SK-N-DZ (cell line): ENCODE results near the gene SNRPD3.
"Not testable (repeated sequence)": the region's sequence is repeated elsewhere in the genome, so short reads cannot be mapped to it uniquely, and the experiment has no call there.

Experiments
- DNase-seq: peaks from one replicate; pipeline ENCODE4 v3.0.0-alpha.2; 2015; ENCODE audit warnings: low spot score

Gene SNRPD3

DNA sequence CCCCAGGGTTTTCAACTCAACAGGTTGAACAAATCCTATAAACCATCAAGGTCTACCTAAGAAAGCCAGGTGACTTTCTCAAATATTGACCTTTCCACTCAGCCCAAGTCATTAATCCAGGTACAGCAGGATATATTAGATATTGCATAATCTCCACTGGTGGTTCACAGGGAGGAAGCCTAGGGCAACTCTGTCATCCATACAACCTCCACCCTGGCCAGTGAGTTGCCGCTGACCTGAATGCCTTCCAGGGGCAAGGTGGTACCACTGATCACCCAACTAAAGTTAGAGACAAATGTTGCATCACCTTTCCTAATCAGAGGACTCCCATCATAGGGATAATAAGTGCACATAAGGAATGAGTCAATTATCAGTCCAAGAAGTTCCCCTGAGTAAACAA lies 23.7 kb upstream of the SNRPD3 start:
- no peak for DNase-seq

DNA sequence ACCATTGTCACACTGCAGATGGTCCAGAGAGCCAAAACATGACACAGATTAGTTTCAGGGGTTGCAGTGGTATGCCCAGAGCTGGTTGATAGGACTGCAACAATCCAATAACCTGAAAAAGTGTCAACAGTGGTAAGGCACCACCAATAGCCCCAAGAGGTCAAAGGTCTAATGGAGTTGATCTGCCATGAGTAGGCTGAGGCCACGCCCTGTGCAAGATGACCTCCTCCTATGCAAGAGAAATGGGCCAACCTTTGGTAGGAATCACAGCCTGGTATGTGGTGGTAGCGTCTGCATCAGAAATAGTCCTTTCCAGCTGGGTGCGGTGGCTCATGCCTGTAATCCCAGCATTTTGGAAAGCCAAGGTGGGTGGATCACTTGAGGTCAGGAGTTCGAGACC lies 20.5 kb upstream of the SNRPD3 start:
- DNase-seq = no peak

DNA sequence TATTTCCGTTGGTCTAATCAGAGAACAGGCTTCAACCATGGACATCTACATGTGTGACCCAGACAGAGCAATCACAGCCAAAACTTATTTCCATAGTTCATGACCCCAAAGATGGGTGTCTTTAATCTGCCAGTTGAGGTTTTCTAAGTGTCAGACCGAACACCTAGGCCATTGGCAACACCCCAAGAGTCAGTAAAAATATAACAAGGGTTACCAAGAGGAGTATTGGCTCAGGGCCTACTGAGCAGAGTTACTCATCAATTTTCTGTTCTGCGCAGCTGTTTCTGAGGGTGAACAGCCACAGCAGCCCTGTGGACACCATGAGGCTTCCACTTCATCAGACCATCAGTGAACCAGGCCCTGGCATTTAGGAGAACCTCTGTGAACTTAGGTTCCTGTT lies 19.7 kb upstream of the SNRPD3 start:
- DNase-seq = no peak

DNA sequence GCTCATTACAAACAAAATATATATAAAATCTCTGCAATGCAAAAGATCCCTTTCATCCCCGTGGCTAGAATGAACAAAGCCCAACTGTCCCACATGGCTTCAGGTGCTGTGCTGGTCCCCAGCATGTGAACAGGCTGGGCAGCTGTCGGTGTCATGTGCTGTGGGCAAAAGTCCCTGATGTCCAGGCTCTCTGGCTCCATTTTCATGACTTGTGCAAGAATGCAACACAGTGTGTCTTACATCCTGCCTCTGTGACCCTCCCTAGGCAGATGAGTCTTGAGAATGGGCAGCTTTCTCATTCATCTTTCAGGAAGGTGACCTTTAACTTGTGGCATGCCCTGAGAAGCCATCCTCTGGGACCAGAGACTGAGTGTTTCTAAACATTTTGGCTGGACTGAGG lies 15.3 kb upstream of the SNRPD3 start:
- DNase-seq = no peak

DNA sequence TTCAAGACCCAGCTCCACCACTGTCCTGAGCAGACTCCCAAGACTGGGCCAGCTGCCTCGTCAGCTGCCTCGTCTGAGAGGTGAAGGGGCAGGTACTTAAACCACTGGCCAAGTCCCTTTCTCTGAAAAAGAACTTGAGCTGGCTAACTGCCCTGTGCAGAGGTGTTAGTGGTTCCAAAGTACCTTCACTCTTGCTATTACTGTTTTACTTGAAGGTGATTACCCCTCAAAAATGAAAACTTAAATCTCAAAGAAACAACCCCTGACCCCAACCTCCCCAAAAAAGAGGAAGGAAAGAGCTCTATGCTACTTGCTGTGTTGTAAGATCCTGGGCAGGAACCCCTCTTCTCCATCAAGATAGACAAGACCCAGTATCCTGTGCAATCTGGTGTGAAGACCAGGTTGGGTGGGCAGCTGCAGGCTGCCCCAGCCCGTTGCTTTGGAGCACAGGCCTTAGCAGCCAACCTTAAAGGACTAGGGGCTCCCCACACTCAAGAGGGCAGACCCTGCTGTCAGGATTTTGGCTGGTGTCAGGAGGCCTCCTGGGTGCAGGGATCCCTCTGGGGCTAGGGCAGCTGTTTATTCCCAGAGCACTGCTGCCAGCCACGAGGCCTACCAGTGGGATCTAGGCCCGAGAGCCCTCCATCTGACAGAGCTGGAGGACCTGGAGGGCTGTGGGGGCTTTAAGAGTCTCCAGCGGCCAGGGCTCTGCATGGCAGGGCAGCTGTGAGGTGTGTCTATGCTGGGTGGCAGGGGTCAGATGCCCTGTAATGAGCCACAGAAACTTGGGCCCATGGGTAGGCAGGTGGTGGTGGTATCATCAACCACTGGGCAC lies 13.9 kb upstream of the SNRPD3 start:
- no peak for DNase-seq

DNA sequence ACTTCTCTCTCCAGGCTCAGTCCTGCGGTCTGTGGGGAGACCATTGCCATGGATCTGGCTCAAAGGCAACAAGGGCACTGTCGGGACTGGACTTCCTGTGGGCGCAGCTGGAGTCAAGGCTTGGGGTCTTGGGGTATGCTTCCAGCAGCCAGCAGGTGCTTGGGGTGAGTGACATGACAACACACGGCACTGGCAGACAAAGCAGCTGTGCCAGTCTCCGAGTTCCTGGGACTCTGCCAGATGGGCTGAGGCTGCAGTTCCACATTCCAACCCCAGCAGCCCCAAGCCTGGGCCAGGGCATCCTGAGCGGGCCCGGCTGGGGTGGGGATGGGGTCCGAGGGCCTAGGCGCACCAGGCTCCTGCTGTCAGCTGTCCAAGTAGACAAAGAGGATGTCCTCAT lies 13.2 kb upstream of the SNRPD3 start:
- DNase-seq = no peak

DNA sequence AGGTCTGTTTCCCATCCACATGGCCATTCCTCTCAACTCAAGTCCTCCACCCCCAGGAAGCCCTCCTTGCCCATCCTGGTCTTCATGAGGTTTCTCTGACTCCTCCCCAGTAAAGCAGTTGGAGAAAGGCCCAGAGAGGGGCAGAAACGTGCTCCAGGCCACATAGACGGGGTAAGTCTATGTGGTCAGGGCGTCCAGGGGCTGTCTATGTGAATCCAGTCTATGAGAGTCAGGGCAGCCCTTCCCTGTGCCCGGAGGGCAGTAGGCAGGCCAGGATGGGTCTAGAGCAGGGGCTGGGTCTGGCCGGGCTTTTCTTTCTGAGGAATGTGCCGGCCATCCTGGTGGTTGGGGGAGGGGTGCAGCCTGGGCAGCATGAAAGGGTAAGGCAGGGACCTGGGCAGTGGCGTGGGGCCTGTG lies 12.6 kb upstream of the SNRPD3 start:
- no peak for DNase-seq

DNA sequence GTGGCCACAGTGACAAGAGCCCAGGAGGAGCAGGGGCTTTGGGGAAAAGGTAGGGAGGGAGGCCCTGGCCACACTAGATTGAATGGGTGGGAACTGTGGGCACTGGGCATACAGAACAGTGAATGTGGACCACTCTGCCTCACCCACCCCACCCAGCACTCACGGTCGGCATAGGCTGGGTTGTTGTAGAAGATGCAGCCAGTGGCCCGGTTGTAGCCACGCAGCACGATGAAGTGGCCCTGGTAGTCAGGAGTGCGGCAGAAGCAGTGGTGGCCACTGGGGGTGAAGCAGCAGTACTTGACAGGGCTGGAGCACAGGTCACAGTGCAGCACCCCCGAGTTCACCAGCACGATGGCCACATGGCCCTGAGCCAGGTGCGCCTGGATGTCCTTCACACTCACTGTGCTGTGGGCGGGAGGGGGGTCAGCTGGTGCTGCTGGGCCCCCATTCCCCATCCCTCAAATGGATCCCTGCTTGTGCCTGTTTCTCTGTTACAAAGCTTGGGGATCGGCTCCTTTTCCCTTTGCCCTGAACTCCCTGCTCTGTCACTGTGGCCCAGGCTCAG lies 12.0 kb upstream of the SNRPD3 start:
- no peak for DNase-seq

DNA sequence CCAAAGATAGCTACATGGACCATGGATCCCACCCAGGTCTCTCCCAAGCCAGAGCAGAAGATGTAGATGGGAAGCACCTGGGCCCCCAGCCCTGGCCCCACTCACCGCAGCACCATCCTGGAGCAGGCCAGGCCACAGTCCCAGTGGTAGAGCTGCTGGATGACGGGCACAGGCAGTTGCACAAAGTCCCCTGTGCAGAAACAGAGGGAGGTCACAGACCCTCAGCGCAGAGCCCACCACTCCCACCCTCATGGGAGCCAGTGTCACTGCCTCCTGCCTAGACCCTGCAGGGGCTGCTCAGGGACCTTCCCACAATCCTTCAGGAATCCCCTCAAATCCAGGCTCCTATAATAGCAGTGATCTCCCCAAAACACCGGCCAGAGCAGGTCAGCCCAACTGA lies 7.0 kb upstream of the SNRPD3 start:
- DNase-seq = no peak

DNA sequence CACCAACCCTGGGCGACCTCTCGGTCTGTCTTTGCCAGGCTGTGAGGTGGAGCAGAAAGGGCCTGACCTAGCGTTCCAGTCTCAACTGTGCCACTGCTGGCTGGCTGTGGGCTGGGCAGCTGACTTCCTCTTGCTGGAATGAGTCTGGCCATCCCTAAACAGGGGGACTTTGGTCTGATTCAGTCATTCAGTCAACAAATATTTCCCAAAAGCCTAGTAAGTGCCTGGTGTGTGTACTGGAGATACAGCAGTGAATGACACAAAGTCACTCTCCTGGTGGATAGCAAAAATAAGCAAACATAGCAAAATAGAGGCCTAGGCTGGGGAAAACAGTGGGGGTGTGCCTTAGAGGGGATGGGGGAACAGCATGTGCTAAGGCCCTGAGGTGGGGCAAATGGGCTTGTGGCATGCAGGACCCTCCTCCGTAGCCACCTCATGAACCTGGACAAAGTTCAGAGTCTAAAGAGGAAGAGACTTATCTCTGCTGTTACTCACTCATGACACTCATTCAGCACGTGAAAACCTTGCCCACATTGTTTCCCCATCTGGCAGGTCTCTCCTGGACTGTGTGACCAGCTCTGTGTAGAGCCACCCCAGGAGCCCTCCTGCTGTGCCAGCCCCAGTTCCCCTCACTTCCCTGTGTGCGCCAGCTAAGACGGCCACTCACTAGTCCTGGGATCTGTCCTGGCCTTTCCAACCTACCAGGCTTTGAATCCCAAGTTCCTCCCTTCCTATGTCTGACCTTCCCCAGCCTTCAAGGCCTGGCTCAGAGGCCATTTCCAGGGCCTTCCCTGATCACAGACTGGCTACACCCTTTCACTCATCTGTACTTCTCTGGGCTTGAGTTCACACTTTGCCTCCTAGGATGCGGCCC lies 5.5 kb upstream of the SNRPD3 start:
- no peak for DNase-seq

DNA sequence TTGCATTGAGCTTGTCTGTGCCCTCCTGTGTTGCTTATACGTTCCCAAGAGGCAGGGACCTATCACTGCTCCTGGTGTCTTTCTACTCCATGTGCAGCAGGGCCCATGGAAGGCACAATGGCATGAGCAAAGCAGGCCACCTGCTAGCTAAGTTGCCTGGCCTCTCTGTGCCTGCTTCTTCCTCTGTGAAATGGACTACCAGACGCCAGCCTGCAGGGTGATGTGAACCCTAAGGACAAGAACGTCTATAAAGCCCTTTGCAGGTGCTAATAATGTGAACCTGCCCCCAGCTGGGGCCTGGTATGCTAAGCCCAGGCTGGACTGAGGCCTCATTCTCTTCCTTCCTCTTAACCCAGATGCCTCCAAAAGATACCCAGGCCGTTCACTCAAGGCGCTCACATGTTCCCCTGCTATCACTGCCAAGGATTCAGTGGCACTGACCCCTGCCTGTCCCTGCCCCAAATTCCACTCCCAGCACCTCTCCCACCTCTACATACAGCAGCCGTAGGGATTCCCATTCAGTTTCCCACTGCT lies 4.8 kb upstream of the SNRPD3 start:
- DNase-seq = no peak

DNA sequence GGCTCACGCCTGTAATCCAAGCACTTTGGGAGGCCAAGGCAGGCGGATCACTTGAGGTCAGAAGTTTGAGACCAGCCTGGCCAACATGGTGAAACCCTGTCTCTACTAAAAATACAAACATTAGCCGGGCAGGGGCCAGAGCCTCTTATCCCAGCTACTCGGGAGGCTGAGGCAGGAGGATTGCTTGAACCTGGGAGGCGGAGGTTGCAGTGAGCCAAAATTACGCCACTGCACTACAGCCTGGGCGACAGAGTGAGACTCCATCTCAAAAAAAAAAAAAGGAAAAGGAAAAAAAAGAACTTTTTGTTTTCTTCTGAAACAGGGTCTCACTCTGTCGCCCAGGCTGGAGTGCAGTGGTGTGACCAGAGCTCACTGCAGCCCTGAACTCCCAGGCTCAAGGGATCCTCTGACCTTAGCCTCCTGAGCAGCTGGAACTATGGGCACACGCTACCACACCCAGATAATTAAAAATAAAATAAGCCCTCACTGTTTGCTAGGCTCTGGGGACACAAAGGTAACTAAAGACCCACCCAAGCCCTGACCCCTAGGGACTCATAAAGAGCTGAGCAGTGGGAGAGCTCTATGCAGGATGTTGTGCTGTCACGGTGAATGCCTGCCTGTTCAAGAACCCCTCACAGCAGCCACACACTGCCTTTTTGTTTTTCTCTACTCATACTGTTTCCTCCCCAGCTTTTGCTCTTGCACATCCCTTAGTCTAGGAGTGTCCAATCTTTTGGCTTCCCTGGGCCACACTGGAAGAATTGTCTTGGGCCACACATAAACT lies 3.1 kb upstream of the SNRPD3 start:
- DNase-seq = not testable (repeated sequence)

DNA sequence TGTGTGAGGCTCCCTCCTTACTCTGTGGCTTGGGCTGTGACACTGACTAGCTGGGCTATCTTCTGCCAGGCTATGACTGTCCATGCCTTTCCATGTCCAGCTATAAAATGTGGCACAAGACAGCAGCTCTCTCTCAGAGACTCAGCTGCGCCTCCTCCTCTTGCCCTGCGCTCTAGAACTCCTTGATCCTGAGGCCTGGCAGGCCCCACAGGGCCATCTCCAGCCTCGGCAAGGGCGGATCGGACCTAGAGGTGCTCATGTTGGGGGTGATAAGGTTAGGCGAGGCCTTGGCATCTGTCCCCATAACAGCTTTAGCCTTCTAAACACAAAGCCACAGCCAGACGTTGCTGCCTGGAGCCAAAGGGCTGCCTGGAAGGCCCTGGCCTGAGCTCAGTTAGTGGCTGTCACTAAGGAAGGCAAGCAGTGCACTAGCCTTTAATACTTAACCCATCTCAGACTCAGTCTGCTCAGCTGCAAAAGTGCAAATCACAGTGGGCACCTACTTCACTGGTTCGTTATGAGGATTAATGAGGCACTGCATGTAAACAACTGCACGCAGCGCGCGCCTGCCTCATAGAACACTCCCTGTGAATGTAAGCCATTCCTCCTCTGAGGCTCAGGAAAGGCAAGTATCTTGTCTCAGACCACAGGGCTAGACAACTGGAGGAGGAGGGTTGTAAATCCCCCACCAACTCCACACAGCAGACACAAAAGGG lies 2.0 kb upstream of the SNRPD3 start:
- DNase-seq = no peak

DNA sequence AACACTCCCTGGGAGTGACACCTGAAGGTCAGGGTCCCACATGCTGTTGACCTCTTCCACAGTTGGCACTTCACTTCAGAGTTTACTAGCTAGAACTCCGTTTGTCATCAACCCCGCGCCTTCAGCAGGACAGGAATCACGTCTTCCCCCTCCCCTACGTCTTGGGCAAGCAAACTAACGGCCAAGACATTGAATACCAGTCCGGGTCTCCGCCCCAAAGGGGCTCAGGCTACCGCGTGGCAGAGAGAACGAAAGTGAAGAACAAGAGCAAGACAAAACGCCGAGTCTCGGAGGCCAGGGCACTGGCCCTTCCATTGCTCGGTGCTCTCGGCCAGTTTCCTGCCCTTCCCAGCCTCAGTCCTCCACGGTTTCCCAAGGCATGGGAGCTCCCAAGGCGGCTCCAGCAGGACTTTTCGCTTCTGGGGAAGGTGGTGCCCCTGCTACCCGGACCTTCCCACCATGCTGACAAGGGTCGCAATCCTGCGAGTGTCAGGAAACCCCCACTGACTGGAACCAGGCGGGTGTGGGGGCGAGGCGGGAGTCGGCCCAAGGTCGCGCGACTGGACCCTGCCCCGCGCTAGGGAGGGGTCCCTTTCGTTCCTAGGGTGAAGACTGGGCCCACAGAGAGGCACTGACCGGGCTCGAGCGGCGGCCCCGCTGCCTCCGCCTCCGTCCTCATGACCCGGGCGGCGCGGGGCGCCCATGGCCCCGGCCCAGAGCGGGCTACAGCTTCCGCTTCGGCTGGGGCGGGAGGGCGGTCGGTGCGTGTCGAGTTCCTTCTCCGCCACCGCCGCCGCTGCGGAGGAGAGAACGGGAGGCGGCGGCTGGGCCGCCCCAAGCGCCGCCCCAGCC lies 1.3 kb upstream of the SNRPD3 start, which contains the start of gene GUCD1:
Gene GUCD1 (minus strand): TSS at position 826 of the 852 bp plus-strand sequence. CDS start 147 bp downstream, at position 679.
- DNase-seq = peak; percentile 24

DNA sequence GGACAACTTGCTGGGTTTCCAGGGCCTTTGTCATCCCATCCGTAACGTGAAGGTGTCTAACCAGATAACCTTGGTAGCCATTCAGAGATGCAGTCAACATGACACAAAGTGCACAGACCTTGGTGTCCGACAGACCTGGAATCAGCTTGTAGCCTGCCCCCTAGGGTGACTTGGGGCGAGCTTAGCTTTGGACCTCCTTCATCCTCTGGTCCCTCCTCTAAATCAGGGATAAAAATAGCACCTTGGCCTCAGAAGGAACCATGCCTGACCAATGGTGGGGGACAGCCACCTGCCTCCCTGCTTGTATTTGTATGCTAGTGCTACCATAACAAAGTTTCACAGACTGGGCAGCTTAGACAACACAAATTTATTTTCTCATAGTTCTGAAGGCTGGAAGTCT lies 3.7 kb downstream of the SNRPD3 start:
- DNase-seq = no peak

DNA sequence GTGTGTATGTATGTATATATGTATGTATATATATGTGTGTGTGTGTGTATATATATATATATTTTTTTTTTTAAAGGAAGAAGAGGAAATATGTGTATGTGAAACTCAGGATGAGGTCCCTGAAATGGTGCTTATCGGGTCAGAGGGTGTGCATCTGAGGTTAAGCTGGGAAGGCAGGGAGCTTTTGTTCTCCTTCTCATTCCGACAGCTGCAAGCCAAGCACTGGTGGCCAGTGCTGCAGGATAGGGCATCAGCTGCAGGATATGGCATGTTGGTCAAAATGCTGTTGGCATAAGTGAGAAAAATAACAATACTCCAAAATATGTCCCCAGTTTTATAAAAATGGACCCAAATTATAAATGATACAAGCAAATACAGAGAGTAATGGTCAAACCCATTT lies 7.4 kb downstream of the SNRPD3 start:
- no peak for DNase-seq

DNA sequence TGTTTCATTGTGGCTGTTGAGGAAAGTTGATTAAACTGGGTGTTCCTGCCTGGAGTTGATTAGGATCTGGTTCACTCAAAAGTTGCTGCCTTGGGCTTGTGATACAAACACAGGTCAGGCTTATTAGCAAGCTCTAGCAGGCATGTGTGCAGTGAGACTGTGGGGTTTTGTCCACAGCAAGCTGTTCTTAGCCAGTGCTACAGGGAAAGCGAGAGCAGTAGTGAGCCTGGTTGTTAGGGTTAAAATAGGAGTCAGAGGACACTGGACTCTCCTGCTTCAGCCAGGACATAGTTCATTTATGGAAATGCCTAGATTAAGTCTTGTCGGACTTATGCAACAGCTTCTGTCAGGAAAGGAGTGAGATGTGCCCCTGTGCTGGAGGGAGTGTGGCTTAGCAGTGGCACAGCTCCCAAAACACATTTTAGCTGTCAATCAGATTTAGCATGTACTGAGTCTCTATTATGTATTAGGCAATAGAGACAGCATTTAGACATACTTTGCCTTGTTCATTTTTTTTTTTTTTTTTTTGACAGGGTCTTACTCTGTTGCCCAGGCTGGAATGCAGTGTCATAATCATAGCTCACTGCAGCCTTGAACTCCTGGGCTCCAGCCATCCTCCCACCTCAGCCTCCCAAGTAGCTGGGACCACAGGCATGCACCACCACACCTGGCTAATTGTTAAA lies 8.7 kb downstream of the SNRPD3 start:
- DNase-seq = no peak

DNA sequence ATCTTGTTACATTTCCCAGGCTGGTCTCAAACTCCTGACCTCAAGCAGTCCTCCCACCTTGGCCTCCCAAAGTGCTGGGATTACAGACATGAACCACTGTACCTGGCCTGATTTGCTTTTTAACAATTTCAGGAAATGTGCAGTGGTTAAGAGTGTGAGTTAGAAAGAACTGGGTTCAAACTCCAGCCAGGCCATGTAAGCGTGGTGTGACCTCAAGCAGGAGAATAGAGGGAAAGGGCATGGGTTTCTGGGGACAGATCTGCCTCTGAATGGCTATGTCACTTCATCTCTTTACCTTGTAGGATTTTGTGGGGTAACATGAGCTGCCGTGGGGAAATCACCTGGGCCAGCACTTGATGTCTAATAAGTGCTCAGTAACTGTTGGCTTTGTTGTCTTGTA lies 9.3 kb downstream of the SNRPD3 start:
- no peak for DNase-seq

DNA sequence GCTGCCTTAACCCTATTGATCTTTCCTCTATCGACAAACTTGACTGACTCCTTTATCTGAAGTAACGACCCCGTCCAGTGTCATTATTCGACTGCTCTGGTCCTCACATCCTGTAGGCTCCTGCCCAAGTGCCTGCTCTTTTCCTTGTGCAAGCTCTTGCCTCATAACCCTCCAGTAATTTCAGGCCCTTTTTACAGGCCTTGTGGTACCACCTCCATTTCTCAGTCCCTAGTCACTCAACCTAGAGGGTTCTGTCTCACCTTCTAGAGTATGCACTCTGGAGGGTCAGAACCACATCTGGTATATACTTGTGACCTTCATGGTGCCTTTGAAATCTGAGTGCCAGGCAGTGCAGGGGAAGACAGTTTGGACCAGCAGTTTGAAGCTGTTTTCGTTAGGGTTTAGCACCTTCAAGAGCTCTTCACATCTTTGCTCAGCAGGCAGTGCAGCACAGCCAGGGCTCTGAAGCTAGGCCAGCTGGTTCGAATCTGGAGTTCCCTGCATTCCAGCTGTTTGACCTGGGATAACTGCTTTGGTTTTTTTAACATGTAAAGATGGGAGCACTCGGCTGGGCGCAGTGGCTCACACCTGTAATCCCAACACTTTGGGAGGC lies 11.2 kb downstream of the SNRPD3 start:
- no peak for DNase-seq
